B cell (primary cell): Measurements from ENCODE around the gene PPT2. TPM values are rescaled to one million over a fixed set of nuclear protein-coding genes. Genes with fewer than 3 reads are reported as not detected.

Source experiments
- ATAC-seq: fragments of 200-7000 bp; cut with Tn5 transposase; one replicate; pipeline ENCODE4 v1.10.0; 2021; ENCODE audit warnings: low read depth, mild to moderate bottlenecking, moderate number of reproducible peaks, moderate library complexity
- CTCF ChIA-PET: fragments of 350-600 bp; sonication (Branson Sonifier 250); formaldehyde crosslinking; loops from one replicate; lab custom pipeline; 2021; ENCODE audit warnings: antibody characterized with exemption, inconsistent platforms; lab: Charles Lee
- POLR2A ChIA-PET: fragments of 350-600 bp; sonication (Branson Sonifier 250); formaldehyde crosslinking; loops from one replicate; lab custom pipeline; 2021; ENCODE audit warnings: antibody characterized with exemption; lab: Charles Lee
- DNase-seq: peaks from one replicate; pipeline ENCODE4 v3.0.0; 2013
- H2AFZ ChIP-seq: 2 replicates; pipeline ENCODE4 v1.6.1; 2012; ENCODE audit warnings: mild to moderate bottlenecking, low read depth, low read length; ENCODE audit not compliant: insufficient read depth, poor library complexity, severe bottlenecking
- H3K27ac ChIP-seq, 2 donors: 1 replicate in 1 of 2; 2 replicates in 1 of 2; pipeline ENCODE4 v1.5.1; 2012 to 2013; ENCODE audit warnings: low read length in 2 of 2, mild to moderate bottlenecking in 2 of 2, moderate library complexity in 1 of 2
- H3K27me3 ChIP-seq, 4 experiments: fragments of 200-600 bp in 1 of 4; sonication (generic) in 1 of 4; replicated peaks in 1 of 4; 1 replicate in 2 of 4; 2 replicates in 2 of 4; pipeline versions ENCODE4 v1.6.1 to v1.7.0; 2013 to 2016; ENCODE audit warnings: low read length in 3 of 4, mild to moderate bottlenecking in 2 of 4, mixed read lengths in 1 of 4, moderate library complexity in 1 of 4; ENCODE audit not compliant: insufficient read depth in 4 of 4, control insufficient read depth in 3 of 4; ENCODE audit errors: control extremely low read depth in 1 of 4
- H3K36me3 ChIP-seq, 2 experiments: replicated peaks in 1 of 2; 1 replicate in 1 of 2; 2 replicates in 1 of 2; pipeline versions ENCODE4 v1.6.1 to v1.7.1; 2013; ENCODE audit warnings: low read length in 1 of 2; ENCODE audit not compliant: insufficient read depth in 2 of 2, control insufficient read depth in 1 of 2; ENCODE audit errors: control extremely low read depth in 1 of 2, extremely low read depth in 1 of 2
- H3K4me1 ChIP-seq, 2 donors: fragments of 200-600 bp in 1 of 2; sonication (generic) in 1 of 2; 1 replicate in 1 of 2; 2 replicates in 1 of 2; pipeline versions ENCODE4 v1.5.1 to v1.6.1; 2013 to 2017; ENCODE audit warnings: low read length in 2 of 2; ENCODE audit not compliant: control insufficient read depth in 2 of 2, insufficient read depth in 2 of 2
- H3K4me2 ChIP-seq: replicated peaks from 2 replicates; pipeline ENCODE3; 2012; ENCODE audit warnings: mild to moderate bottlenecking, low read depth, low read length; ENCODE audit not compliant: poor library complexity, severe bottlenecking
- H3K4me3 ChIP-seq, 5 experiments: fragments of 200-600 bp in 1 of 5; sonication (generic) in 1 of 5; 1 replicate in 3 of 5; 2 replicates in 2 of 5; pipeline versions ENCODE4 v1.5.1 to v1.7.0; 2011 to 2016; ENCODE audit warnings: low read length in 4 of 5, mild to moderate bottlenecking in 4 of 5, low read depth in 2 of 5, control low read depth in 1 of 5, moderate library complexity in 1 of 5; ENCODE audit not compliant: insufficient read depth in 1 of 5; ENCODE audit errors: control extremely low read depth in 1 of 5, extremely low read depth in 1 of 5
- H3K79me2 ChIP-seq: fragments of 200-600 bp; sonication (generic); one replicate; pipeline ENCODE4 v1.6.0; 2016; ENCODE audit warnings: low read length; ENCODE audit not compliant: control insufficient read depth, insufficient read depth
- H3K9ac ChIP-seq: fragments of 200-600 bp; sonication (generic); 2 replicates; pipeline ENCODE4 v1.6.1; 2017; ENCODE audit warnings: mild to moderate bottlenecking, low read length, moderate library complexity
- H3K9me3 ChIP-seq, 3 donors: one replicate each; pipeline versions ENCODE4 v1.6.1 to v1.7.1; 2013; ENCODE audit warnings: low read length in 2 of 3; ENCODE audit not compliant: control insufficient read depth in 2 of 3, insufficient read depth in 1 of 3; ENCODE audit errors: control extremely low read depth in 1 of 3
- H4K20me1 ChIP-seq: 2 replicates; pipeline ENCODE4 v1.6.0; 2012; ENCODE audit warnings: mild to moderate bottlenecking, low read length; ENCODE audit not compliant: insufficient read depth, control insufficient read depth, poor library complexity, severe bottlenecking
- H3K27ac Mint-ChIP-seq: one replicate; pipeline ENCODE4 v1.8.0; 2021; ENCODE audit warnings: mixed read lengths
- H3K27me3 Mint-ChIP-seq: one replicate; pipeline ENCODE4 v1.8.0; 2021; ENCODE audit warnings: mixed read lengths
- H3K4me1 Mint-ChIP-seq: one replicate; pipeline ENCODE4 v1.8.0; 2021; ENCODE audit warnings: mixed read lengths
- H3K4me3 Mint-ChIP-seq: one replicate; pipeline ENCODE4 v1.8.0; 2021; ENCODE audit warnings: mixed read lengths
- H3K9me3 Mint-ChIP-seq: one replicate; pipeline ENCODE4 v1.8.0; 2022; ENCODE audit warnings: mixed read lengths; ENCODE audit not compliant: insufficient read depth
- CTCF ChIP-seq: fragments of 200-600 bp; IDR thresholded peaks from one replicate; pipeline ENCODE4 v1.8.0; 2022; ENCODE audit warnings: antibody characterized with exemption, mild to moderate bottlenecking
- EZH2 ChIP-seq: IDR thresholded peaks from 2 replicates; pipeline ENCODE4 v1.6.1; 2012; ENCODE audit warnings: borderline replicate concordance, low read depth, mild to moderate bottlenecking, moderate library complexity, low read length; ENCODE audit not compliant: insufficient read depth, poor library complexity, severe bottlenecking
- WGBS: methylation state at CpG from one replicate; pipeline ENCODE4 v1.1.5; 2013; ENCODE audit warnings: missing lambda C conversion rate; ENCODE audit not compliant: insufficient coverage; 5-methylcytosine and 5-hydroxymethylcytosine counted together
- intact Hi-C: fragments of 100-400 bp; cut with micrococcal nuclease; formaldehyde crosslinking; loops from one replicate; pipeline ENCODE4 v1.10.0; 2022
- polyA plus RNA-seq: library from polyadenylated mRNA; depleted of rRNA; stranded (reverse); fragments of >200 nt; gene quantifications from 2 replicates; pipeline ENCODE4 v1.2.3, GENCODE V29; 2012
- total RNA-seq, 2 donors: library from RNA; stranded (reverse); fragments of 120-200 nt in 1 of 2; gene quantifications; 1 replicate in 1 of 2; 2 replicates in 1 of 2; pipeline versions ENCODE4 v1.2.3 to v1.2.4, GENCODE V29; 2013 to 2022

Gene PPT2
- total and polyA plus RNA-seq, 2 donors (not counting 1 experiment from before 2014, with no cell fraction given), result 1.2 to 4.2 TPM

GRCh38 chr6:32105433-32105832 lies 48.5 kb upstream of the PPT2 start:
- Histone ChIP-seq H3K9me3 (peaks cover 0 to 4% (median 2%) of the 10 kb centered on the region in 3 donors), H3K36me3 (no peaks in the 10 kb centered on the region), H3K27me3 (peaks cover 0 to 42% (median 13%) of the 10 kb centered on the region in 4 experiments), H3K4me1 (peaks cover 13 to 15% of the 10 kb centered on the region in 2 donors), H3K4me2 (no peak overlapping the region), H3K4me3 (no peak overlapping the region), H3K27ac (no peak overlapping the region), H2AFZ (no peak overlapping the region), H3K79me2 (no peaks in the 10 kb centered on the region), H3K9ac (no peak overlapping the region), H4K20me1 (no peaks in the 10 kb centered on the region)
- CTCF ChIA-PET, result interaction anchor here (2.1 kb wide), 1 partner anchor 14 kb away, joined by 4 read pairs; no protein-coding TSS in a partner anchor
- WGBS, result 94% methylated on average over 3 of the region's 4 CpGs
- ATAC-seq, result no peak
- peaks cover 47% of the 10 kb centered on the region for H3K27me3 Mint-ChIP-seq
- no peak for TF ChIP-seq CTCF
- no peak for TF ChIP-seq EZH2
- H3K9me3 Mint-ChIP-seq, result no peaks in the 10 kb centered on the region
- POLR2A ChIA-PET, result no interaction called here
- no peak overlapping the region for H3K27ac Mint-ChIP-seq
- no peak for DNase-seq
- H3K4me3 Mint-ChIP-seq, result no peak overlapping the region
- H3K4me1 Mint-ChIP-seq, result peaks cover 11% of the 10 kb centered on the region
- intact Hi-C loops, result no loop called here

GRCh38 chr6:32107406-32107805 lies 46.5 kb upstream of the PPT2 start:
- no peak overlapping the region for H2AFZ ChIP-seq
- no peaks in the 10 kb centered on the region for H4K20me1 ChIP-seq
- Mint-ChIP-seq H3K9me3 (no peaks in the 10 kb centered on the region), H3K4me1 (peaks cover 11% of the 10 kb centered on the region), H3K27ac (no peak overlapping the region), H3K27me3 (peaks cover 47% of the 10 kb centered on the region), H3K4me3 (no peak overlapping the region)
- no peak overlapping the region for H3K9ac ChIP-seq
- H3K9me3 ChIP-seq, result peaks cover 0 to 3% (median 0%) of the 10 kb centered on the region in 3 donors
- peaks cover 0 to 36% (median 12%) of the 10 kb centered on the region in 4 experiments for H3K27me3 ChIP-seq
- H3K4me2 ChIP-seq, result no peak overlapping the region
- peaks cover 0 to 3% of the 10 kb centered on the region in 2 experiments for H3K36me3 ChIP-seq
- CTCF ChIA-PET, result interaction anchor here (2.1 kb wide), 1 partner anchor 12 kb away, joined by 4 read pairs; no protein-coding TSS in a partner anchor
- POLR2A ChIA-PET, result no interaction called here
- H3K79me2 ChIP-seq, result no peaks in the 10 kb centered on the region
- intact Hi-C loops, result no loop called here
- TF ChIP-seq EZH2 (no peak), CTCF (no peak)
- DNase-seq (no peak), ATAC-seq (no peak)
- no CpG with 5 or more reads among the region's 1 CpG for WGBS
- H3K4me1 ChIP-seq, result peaks cover 13 to 15% of the 10 kb centered on the region in 2 donors
- no peak overlapping the region for H3K27ac ChIP-seq
- H3K4me3 ChIP-seq, result no peak overlapping the region
